H1 (cell line): ENCODE measurements around the gene INVS. TPM values are rescaled to one million over a fixed set of nuclear protein-coding genes. Genes with fewer than 3 reads are reported as not detected.

ENCODE experiments used
- CTCF ChIA-PET: fragments of 300-600 bp; sonication (Branson Sonifier 250); formaldehyde crosslinking; loops from one replicate; lab custom pipeline; 2021; ENCODE audit not compliant: partially characterized antibody; lab: Charles Lee
- POLR2A ChIA-PET: fragments of 300-600 bp; sonication (Branson Sonifier 250); formaldehyde crosslinking; loops from one replicate; lab custom pipeline; 2021; ENCODE audit warnings: inconsistent platforms; ENCODE audit not compliant: partially characterized antibody; lab: Charles Lee
- DNase-seq, 2 experiments: peaks; one replicate each; pipeline versions ENCODE4 v3.0.0 to v3.0.0-alpha.2; 2010 to 2022; ENCODE audit warnings: low spot score in 2 of 2, low read depth in 1 of 2, mixed read lengths in 1 of 2
- FAIRE-seq: peaks from 2 replicates; lab custom pipeline; 2011; peaks lifted over from hg19 to GRCh38; lab: Jason Lieb, UNC
- H2AFZ ChIP-seq: 2 replicates; pipeline ENCODE4 v1.8.1; 2012; ENCODE audit warnings: low read length, inconsistent platforms
- H2AK5ac ChIP-seq: 2 replicates; pipeline ENCODE4 v1.6.1; 2013; ENCODE audit warnings: low read depth, low read length
- H2BK120ac ChIP-seq: replicated peaks from 2 replicates; pipeline ENCODE3; 2013; ENCODE audit warnings: low read depth, low read length, inconsistent platforms
- H2BK12ac ChIP-seq: 2 replicates; pipeline ENCODE4 v1.6.1; 2013; ENCODE audit warnings: low read depth, low read length
- H2BK15ac ChIP-seq: 2 replicates; pipeline ENCODE4 v1.6.1; 2013; ENCODE audit warnings: low read length
- H2BK20ac ChIP-seq: 2 replicates; pipeline ENCODE4 v1.6.1; 2013; ENCODE audit warnings: low read length
- H2BK5ac ChIP-seq: 2 replicates; pipeline ENCODE4 v1.6.1; 2013; ENCODE audit warnings: low read depth, low read length
- H3K14ac ChIP-seq: 2 replicates; pipeline ENCODE4 v1.6.1; 2013; ENCODE audit warnings: inconsistent platforms; ENCODE audit not compliant: insufficient read length
- H3K18ac ChIP-seq: 2 replicates; pipeline ENCODE4 v1.6.1; 2013; ENCODE audit warnings: low read length; ENCODE audit errors: extremely low read depth
- H3K23ac ChIP-seq: 2 replicates; pipeline ENCODE4 v1.6.1; 2013; ENCODE audit warnings: inconsistent platforms; ENCODE audit not compliant: insufficient read length
- H3K23me2 ChIP-seq: 2 replicates; pipeline ENCODE4 v1.6.1; 2013; ENCODE audit warnings: low read depth, low read length
- H3K27ac ChIP-seq: 2 replicates; pipeline ENCODE4 v1.6.1; 2011; ENCODE audit warnings: low read depth, low read length, inconsistent platforms
- H3K27me3 ChIP-seq, 4 experiments: replicated peaks in 1 of 4; 1 replicate in 1 of 4; 2 replicates in 3 of 4; pipeline versions ENCODE4 v1.6.1 to v1.8.1; 2011 to 2013; ENCODE audit warnings: low read length in 3 of 4, mild to moderate bottlenecking in 3 of 4, inconsistent platforms in 2 of 4, mixed read lengths in 2 of 4, moderate library complexity in 1 of 4; ENCODE audit not compliant: control insufficient read depth in 3 of 4, insufficient read depth in 3 of 4; ENCODE audit errors: extremely low read depth in 1 of 4
- H3K36me3 ChIP-seq, 4 experiments: 2 replicates each; pipeline versions ENCODE4 v1.6.1 to v1.8.1; 2011 to 2013; ENCODE audit warnings: mild to moderate bottlenecking in 4 of 4, low read length in 3 of 4, moderate library complexity in 2 of 4, control low read depth in 1 of 4, inconsistent platforms in 1 of 4; ENCODE audit not compliant: insufficient read depth in 4 of 4, control insufficient read depth in 2 of 4
- H3K4ac ChIP-seq: replicated peaks from 2 replicates; pipeline ENCODE3; 2013; ENCODE audit warnings: low read length, low read depth, mixed read lengths, inconsistent platforms; ENCODE audit not compliant: insufficient read length
- H3K4me1 ChIP-seq, 4 experiments: replicated peaks in 1 of 4; 1 replicate in 1 of 4; 2 replicates in 3 of 4; pipeline versions ENCODE4 v1.6.1 to v1.8.1; 2011 to 2013; ENCODE audit warnings: low read length in 3 of 4, inconsistent platforms in 2 of 4, mixed read lengths in 1 of 4; ENCODE audit not compliant: insufficient read depth in 4 of 4, control insufficient read depth in 3 of 4
- H3K4me2 ChIP-seq, 2 experiments: 2 replicates each; pipeline versions ENCODE4 v1.6.1 to v1.8.1; 2011 to 2013; ENCODE audit warnings: low read depth in 2 of 2, low read length in 2 of 2, control low read depth in 1 of 2, inconsistent platforms in 1 of 2, mild to moderate bottlenecking in 1 of 2; ENCODE audit not compliant: insufficient read depth in 1 of 2
- H3K4me3 ChIP-seq, 4 experiments: fragments of 200-600, 300-600 bp in 1 of 4; sonication (generic), shearing (Covaris generic), sonication (Bioruptor Twin) in 1 of 4; 2 replicates each; pipeline versions ENCODE4 v1.5.1 to v1.8.1; 2011 to 2016; ENCODE audit warnings: low read length in 4 of 4, low read depth in 3 of 4, control low read depth in 2 of 4, inconsistent platforms in 2 of 4, mild to moderate bottlenecking in 2 of 4, mixed read lengths in 1 of 4, moderate library complexity in 1 of 4; ENCODE audit not compliant: insufficient read depth in 2 of 4; ENCODE audit errors: extremely low read depth in 1 of 4
- H3K56ac ChIP-seq: replicated peaks from 2 replicates; pipeline ENCODE3; 2013; ENCODE audit warnings: low read depth, mild to moderate bottlenecking, mixed read lengths, low read length, inconsistent platforms; ENCODE audit not compliant: insufficient read length
- H3K79me1 ChIP-seq: 2 replicates; pipeline ENCODE4 v1.6.1; 2013; ENCODE audit warnings: low read depth, low read length, control low read depth
- H3K79me2 ChIP-seq, 2 experiments: 2 replicates each; pipeline versions ENCODE4 v1.6.1 to v1.8.1; 2012 to 2013; ENCODE audit warnings: low read length in 2 of 2, mild to moderate bottlenecking in 2 of 2, inconsistent platforms in 1 of 2; ENCODE audit not compliant: insufficient read depth in 2 of 2, control insufficient read depth in 1 of 2
- H3K9ac ChIP-seq, 4 experiments: replicated peaks in 1 of 4; 1 replicate in 1 of 4; 2 replicates in 3 of 4; pipeline versions ENCODE4 v1.6.1 to v1.8.1; 2011 to 2013; ENCODE audit warnings: low read depth in 3 of 4, low read length in 3 of 4, control low read depth in 2 of 4, mild to moderate bottlenecking in 2 of 4, moderate library complexity in 2 of 4, inconsistent platforms in 1 of 4; ENCODE audit errors: extremely low read depth in 1 of 4
- H3K9me3 ChIP-seq, 2 experiments: 2 replicates each; pipeline versions ENCODE4 v1.6.1 to v1.8.1; 2012 to 2013; ENCODE audit warnings: mild to moderate bottlenecking in 2 of 2, moderate library complexity in 2 of 2, control low read depth in 1 of 2, inconsistent platforms in 1 of 2, low read depth in 1 of 2, low read length in 1 of 2, mixed read lengths in 1 of 2; ENCODE audit not compliant: insufficient read depth in 2 of 2
- H4K20me1 ChIP-seq, 2 experiments: replicated peaks in 1 of 2; 2 replicates each; pipeline versions ENCODE3 to v1.8.1; 2011 to 2013; ENCODE audit warnings: inconsistent platforms in 2 of 2, low read length in 2 of 2, mild to moderate bottlenecking in 1 of 2; ENCODE audit not compliant: insufficient read depth in 2 of 2, control insufficient read depth in 1 of 2
- H4K5ac ChIP-seq: 2 replicates; pipeline ENCODE4 v1.6.1; 2013; ENCODE audit warnings: low read length, low read depth, mixed read lengths, inconsistent platforms; ENCODE audit not compliant: insufficient read length
- H4K8ac ChIP-seq: 2 replicates; pipeline ENCODE4 v1.8.0; 2013; ENCODE audit warnings: mild to moderate bottlenecking, moderate library complexity, low read length, inconsistent platforms; ENCODE audit not compliant: insufficient read depth; ENCODE audit errors: extremely low read depth
- H4K91ac ChIP-seq: replicated peaks from 2 replicates; pipeline ENCODE3; 2013; ENCODE audit warnings: low read length, mixed read lengths, inconsistent platforms; ENCODE audit not compliant: insufficient read length
- ASH2L ChIP-seq: fragments of 200-600, 300-600 bp; sonication (generic); IDR thresholded peaks from one replicate; pipeline ENCODE4 v1.7.1; 2017; ENCODE audit warnings: low read length
- ATF3 ChIP-seq: IDR thresholded peaks from 2 replicates; pipeline ENCODE4 v1.6.1; 2011; ENCODE audit warnings: low read depth, mild to moderate bottlenecking, low read length; ENCODE audit not compliant: insufficient read depth
- BCL11A ChIP-seq, 2 experiments: IDR thresholded peaks; one replicate each; pipeline ENCODE4 v1.6.1; 2011; ENCODE audit warnings: low read depth in 2 of 2, low read length in 2 of 2, mild to moderate bottlenecking in 2 of 2
- EP300 ChIP-seq, 2 experiments: IDR thresholded peaks; 1 replicate in 1 of 2; 2 replicates in 1 of 2; pipeline ENCODE4 v1.6.1; 2011 to 2012; ENCODE audit warnings: low read depth in 2 of 2, low read length in 2 of 2, mild to moderate bottlenecking in 2 of 2, borderline replicate concordance in 1 of 2, inconsistent platforms in 1 of 2, moderate library complexity in 1 of 2
- GABPA ChIP-seq: IDR thresholded peaks from 2 replicates; pipeline ENCODE4 v1.6.1; 2011; ENCODE audit warnings: mild to moderate bottlenecking, low read length, moderate library complexity, borderline replicate concordance; ENCODE audit not compliant: insufficient read depth
- TAF7 ChIP-seq: optimal IDR thresholded peaks from 2 replicates; pipeline ENCODE3; 2011; ENCODE audit warnings: low read depth, mild to moderate bottlenecking, inconsistent platforms, low read length, moderate library complexity, borderline replicate concordance
- WGBS, 2 experiments: shearing (Covaris generic) in 1 of 2; methylation state at CpG; one replicate each; pipeline versions ENCODE4 v1.1.6 to v1.1.7; 2013 to 2015; ENCODE audit warnings: low lambda C conversion rate in 2 of 2, mixed read lengths in 2 of 2, inconsistent platforms in 1 of 2, low coverage in 1 of 2, missing lambda C conversion rate in 1 of 2; ENCODE audit not compliant: insufficient replicate concordance in 2 of 2, insufficient coverage in 1 of 2, insufficient read length in 1 of 2; ENCODE audit errors: extremely low coverage in 1 of 2, missing lambda C conversion rate in 1 of 2; 5-methylcytosine and 5-hydroxymethylcytosine counted together
- polyA plus RNA-seq, 7 experiments: library from polyadenylated mRNA; depleted of rRNA in 3 of 7; stranded (reverse) in 5 of 7; unstranded in 2 of 7; fragments of >200 nt in 5 of 7; fragments of 200-250 nt in 2 of 7; gene quantifications; 1 replicate in 5 of 7; 2 replicates in 1 of 7; 4 replicates in 1 of 7; pipeline versions ENCODE4 v1.2.1 to v1.2.3, GENCODE V29; 2011 to 2013; ENCODE audit warnings: missing spikeins in 2 of 7, mixed read lengths in 2 of 7
- total RNA-seq: library from RNA; stranded (reverse); fragmentation: NEBNext Ultra II Directional; extraction: Animal tissue kit (Norgen Biotek cat#: 25700); gene quantifications from 2 replicates; pipeline ENCODE4 v1.2.1, GENCODE V29; 2021

The INVS gene
- total and polyA plus RNA-seq, 2 of the 8 experiments (the other 6 are each of a cell fraction or from before 2014, with no cell fraction given): 4.1 to 6.9 TPM

- no peak overlapping the region for H3K4ac ChIP-seq
- no peak overlapping the region for H4K91ac ChIP-seq
- CTCF ChIA-PET: no interaction called here
- no peaks in the 10 kb centered on the region for H3K36me3 ChIP-seq
- H4K20me1 ChIP-seq: no peaks in the 10 kb centered on the region
- H2BK12ac ChIP-seq: no peak overlapping the region
- no peak overlapping the region for H2BK120ac ChIP-seq
- no peak overlapping the region for H2AK5ac ChIP-seq
- no peak overlapping the region for H3K14ac ChIP-seq
- H3K27me3 ChIP-seq: no peaks in the 10 kb centered on the region
- H2BK5ac ChIP-seq: no peak overlapping the region
- H3K56ac ChIP-seq: no peak overlapping the region
- no peaks in the 10 kb centered on the region for H3K4me1 ChIP-seq
- no peak overlapping the region for H2BK20ac ChIP-seq
- H3K27ac ChIP-seq: no peak overlapping the region
- no peak for DNase-seq
- H3K79me1 ChIP-seq: no peaks in the 10 kb centered on the region
- no peak overlapping the region for H2AFZ ChIP-seq
- H3K4me2 ChIP-seq: no peak overlapping the region
- H3K79me2 ChIP-seq: no peaks in the 10 kb centered on the region
- H3K9me3 ChIP-seq: no peaks in the 10 kb centered on the region
- no peak overlapping the region for H2BK15ac ChIP-seq
- H4K8ac ChIP-seq: no peak overlapping the region
- no peak overlapping the region for H3K4me3 ChIP-seq
- no peak for FAIRE-seq
- TF ChIP-seq EP300 (IDR thresholded peaks at IDR 0.05; ENCODE audit: borderline replicate concordance in 1 of 2, low read depth in 2 of 2, low read length in 2 of 2): no peak
- no peak for TF ChIP-seq TAF7
- TF ChIP-seq ASH2L: no peak
- TF ChIP-seq BCL11A (IDR thresholded peaks at IDR 0.05; ENCODE audit: low read depth in 2 of 2, low read length in 2 of 2): no peak
- TF ChIP-seq GABPA: no peak
- no peak for TF ChIP-seq ATF3
- TF ChIP-seq, all 59 proteins: peak for 0
- Histone ChIP-seq H3K23ac (no peak overlapping the region), H3K9ac (no peak overlapping the region), H3K18ac (no peak overlapping the region), H4K5ac (no peak overlapping the region), H3K23me2 (no peaks in the 10 kb centered on the region)
- POLR2A ChIA-PET: no interaction called here
- WGBS, 2 experiments: 98% methylated on average over 3 of the region's 3 CpGs; no CpG with 5 or more reads in 1 of the 2 experiments
Measured at GRCh38 chr9:100267211-100267610, 168.2 kb downstream of the INVS start.
